A673 (cell line): Measurements from ENCODE around the gene CLASP1. TPM values are rescaled to one million over a fixed set of nuclear protein-coding genes. Genes with fewer than 3 reads are reported as not detected.

Experiments
- BruUV-seq: library from RNA; stranded (reverse); fragments of 400-500 nt; replicated peaks from 2 replicates; lab custom pipeline; 2021; lab: Mats Ljungman, UMichigan
- CTCF ChIA-PET: fragments of 300-600 bp; sonication (Branson Sonifier 250); formaldehyde crosslinking; loops from one replicate; lab custom pipeline; 2022; ENCODE audit warnings: antibody characterized with exemption; lab: Charles Lee
- POLR2A ChIA-PET: fragments of 300-600 bp; sonication (Branson Sonifier 250); formaldehyde crosslinking; loops from one replicate; lab custom pipeline; 2022; ENCODE audit warnings: antibody characterized with exemption; ENCODE audit not compliant: low non-redundant PET; lab: Charles Lee
- DNase-seq: peaks from one replicate; pipeline ENCODE4 v3.0.0-alpha.2; 2015; ENCODE audit warnings: low spot score
- H3K27ac ChIP-seq: fragments of 200-600 bp; sonication (generic); 2 replicates; pipeline ENCODE4 v1.5.1; 2016; ENCODE audit warnings: mixed run types, low read depth, mild to moderate bottlenecking, mixed read lengths, antibody characterized with exemption, low read length; ENCODE audit not compliant: poor library complexity, severe bottlenecking
- H3K27me3 ChIP-seq: fragments of 200-600 bp; sonication (generic); replicated peaks from 2 replicates; pipeline ENCODE4 v1.6.1; 2017; ENCODE audit warnings: mixed run types, low read depth, mild to moderate bottlenecking, mixed read lengths, antibody characterized with exemption, low read length; ENCODE audit not compliant: insufficient read depth, poor library complexity
- H3K36me3 ChIP-seq: fragments of 200-600 bp; sonication (generic); 2 replicates; pipeline ENCODE4 v1.6.1; 2016; ENCODE audit warnings: mixed run types, mild to moderate bottlenecking, mixed read lengths, antibody characterized with exemption, low read length; ENCODE audit not compliant: insufficient read depth, poor library complexity, severe bottlenecking
- H3K4me1 ChIP-seq: fragments of 200-600 bp; sonication (generic); 2 replicates; pipeline ENCODE4 v1.6.1; 2017; ENCODE audit warnings: mixed run types, mild to moderate bottlenecking, mixed read lengths, antibody characterized with exemption, low read length; ENCODE audit not compliant: insufficient read depth, poor library complexity, severe bottlenecking
- H3K4me3 ChIP-seq: fragments of 200-600 bp; sonication (generic); 2 replicates; pipeline ENCODE4 v1.5.1; 2016; ENCODE audit warnings: low read depth, mixed run types, mild to moderate bottlenecking, mixed read lengths, low read length; ENCODE audit not compliant: poor library complexity, severe bottlenecking
- H3K9me3 ChIP-seq: fragments of 200-600 bp; sonication (generic); 2 replicates; pipeline ENCODE4 v1.6.1; 2016; ENCODE audit warnings: mixed run types, low read depth, mild to moderate bottlenecking, mixed read lengths, antibody characterized with exemption, low read length; ENCODE audit not compliant: poor library complexity, severe bottlenecking
- CTCF ChIP-seq: fragments of 300-800, 200-600 bp; sonication (generic); conservative IDR thresholded peaks from 2 replicates; pipeline ENCODE4 v1.5.1; 2017; ENCODE audit warnings: low read depth, mild to moderate bottlenecking, antibody characterized with exemption, low read length, moderate library complexity, mixed read lengths
- EZH2 ChIP-seq: fragments of 200-600 bp; sonication (generic); IDR thresholded peaks from 2 replicates; pipeline ENCODE4 v1.6.1; 2017; ENCODE audit warnings: borderline replicate concordance, low read depth, mild to moderate bottlenecking, mixed read lengths, antibody characterized with exemption, low read length; ENCODE audit not compliant: poor library complexity, severe bottlenecking
- intact Hi-C: fragments of 100-400 bp; cut with micrococcal nuclease; formaldehyde crosslinking; loops from one replicate; pipeline ENCODE4 v1.10.0; 2022; ENCODE audit not compliant: unreplicated experiment
- total RNA-seq: library from RNA; stranded (reverse); gene quantifications from 2 replicates; pipeline ENCODE4 v1.2.3, GENCODE V29; 2021

Gene CLASP1
- total RNA-seq, 1 experiment from 2014 or later = 69.1 TPM

GRCh38 chr2:121483021-121483420 is 166.2 kb downstream of the CLASP1 start:
- H3K36me3 ChIP-seq = no peaks in the 10 kb centered on the region
- CTCF ChIA-PET = no interaction called here
- POLR2A ChIA-PET = no interaction called here

GRCh38 chr2:121480826-121481225 is 168.4 kb downstream of the CLASP1 start:
- peaks cover 54% of the 10 kb centered on the region for H3K4me1 ChIP-seq

More at GRCh38 chr2:121483021-121483420, 166.2 kb downstream of the CLASP1 start:
- TF ChIP-seq CTCF (no peak), EZH2 (no peak)
- BruUV-seq = no TSS peak
- DNase-seq = no peak
- Histone ChIP-seq H3K4me3 (no peak overlapping the region), H3K27ac (no peak overlapping the region), H3K9me3 (no peaks in the 10 kb centered on the region), H3K27me3 (no peaks in the 10 kb centered on the region), H3K4me1 (peaks cover 33% of the 10 kb centered on the region)
- intact Hi-C loops = no loop called here

DNA sequence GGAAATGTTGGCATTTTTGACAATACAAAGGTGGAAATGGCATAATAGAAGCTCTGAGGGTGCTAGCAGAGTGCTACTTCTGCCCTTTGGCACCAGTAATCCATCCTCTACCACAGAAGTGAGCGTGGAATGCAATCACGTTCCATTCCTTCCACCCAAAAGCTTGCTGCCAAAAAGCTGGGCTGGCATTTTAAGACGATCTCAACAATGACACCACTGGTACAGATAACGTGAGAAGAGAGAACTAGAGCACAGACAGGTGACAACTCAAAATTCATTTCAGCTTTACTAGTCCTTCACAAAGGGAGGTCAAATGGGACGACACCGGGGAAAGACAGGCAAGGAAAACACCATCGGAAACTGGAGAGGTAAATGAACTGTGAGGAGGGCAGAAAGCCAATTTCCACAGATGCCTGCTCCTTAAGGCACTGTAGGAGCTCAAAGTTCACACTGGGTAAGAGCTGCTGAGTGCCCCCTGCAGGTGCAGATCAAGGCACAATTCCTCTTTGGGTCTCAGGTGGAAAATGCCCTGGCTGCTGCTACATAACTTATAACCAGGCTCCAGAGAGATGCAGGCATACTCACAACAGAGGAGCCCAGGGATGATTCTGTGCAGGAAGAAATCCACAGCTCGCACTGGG is 169.3 kb downstream of the CLASP1 start:
- DNase-seq = no peak
- no TSS peak for BruUV-seq
- H3K27ac ChIP-seq = no peak overlapping the region

More at GRCh38 chr2:121480826-121481225, 168.4 kb downstream of the CLASP1 start:
- Histone ChIP-seq H3K27ac (peak overlapping the region; percentile 5), H3K36me3 (no peaks in the 10 kb centered on the region), H3K4me3 (no peak overlapping the region), H3K9me3 (no peaks in the 10 kb centered on the region), H3K27me3 (no peaks in the 10 kb centered on the region)
- ChIA-PET CTCF (no interaction called here), POLR2A (no interaction called here)
- BruUV-seq = no TSS peak
- TF ChIP-seq EZH2 = no peak
- TF ChIP-seq CTCF = no peak
- intact Hi-C loops = no loop called here
- DNase-seq = peak; percentile 86

More for the DNA sequence above, 169.3 kb downstream of the CLASP1 start:
- TF ChIP-seq CTCF (peak; percentile 44), EZH2 (no peak)
- Histone ChIP-seq H3K27me3 (no peaks in the 10 kb centered on the region), H3K4me3 (no peak overlapping the region), H3K9me3 (no peaks in the 10 kb centered on the region), H3K4me1 (peaks cover 56% of the 10 kb centered on the region), H3K36me3 (no peaks in the 10 kb centered on the region)
- ChIA-PET POLR2A (no interaction called here), CTCF (no interaction called here)
- intact Hi-C loops = no loop called here
